A549 (cell line): Measurements from ENCODE around the gene KLK11. TPM values are rescaled to one million over a fixed set of nuclear protein-coding genes. Genes with fewer than 3 reads are reported as not detected.
A peak's percentile ranks its signal among the peaks of the same experiment; 100 is the strongest.

Experiments
- ATAC-seq, 2 experiments: fragments of 200-7000 bp in 1 of 2; fragments of >200 bp in 1 of 2; cut with Nextera tagmentation in 1 of 2; cut with Tn5 transposase in 1 of 2; 3 replicates each; pipeline versions ENCODE4 v1.8.0 to v1.9.1; 2018 to 2020; ENCODE audit warnings: mild to moderate bottlenecking in 1 of 2, moderate library complexity in 1 of 2
- CTCF ChIA-PET: fragments of 300-600 bp; sonication (Branson Sonifier 250); formaldehyde crosslinking; extraction: SDS; loops from one replicate; lab custom pipeline; 2021; ENCODE audit warnings: antibody characterized with exemption, inconsistent platforms; lab: Yijun Ruan, JAX
- POLR2A ChIA-PET: fragments of 350-600 bp; formaldehyde crosslinking; extraction: SDS; loops from one replicate; lab custom pipeline; 2021; ENCODE audit warnings: antibody characterized with exemption, inconsistent platforms; lab: Yijun Ruan, JAX
- DNase-seq, 2 experiments: peaks; one replicate each; pipeline versions ENCODE4 v3.0.0 to v3.0.0-alpha.2; 2011 to 2016; ENCODE audit warnings: low read depth in 1 of 2, low spot score in 1 of 2
- FAIRE-seq: peaks from 2 replicates; lab custom pipeline; 2011; peaks lifted over from hg19 to GRCh38; lab: Jason Lieb, UNC
- H3K27ac ChIP-seq, 2 experiments: fragments of >200 bp; sonication (Bioruptor Twin); formaldehyde crosslinking; 3 replicates each; pipeline ENCODE4 v1.5.1; 2016 to 2017
- H3K4me1 ChIP-seq: fragments of >200 bp; sonication (Bioruptor Twin); formaldehyde crosslinking; 3 replicates; pipeline ENCODE4 v1.6.1; 2016
- H3K4me2 ChIP-seq: fragments of >200 bp; sonication (Bioruptor Twin); formaldehyde crosslinking; 3 replicates; pipeline ENCODE4 v1.6.1; 2016
- H3K4me3 ChIP-seq: fragments of >200 bp; sonication (Bioruptor Twin); formaldehyde crosslinking; 3 replicates; pipeline ENCODE4 v1.5.1; 2016
- H3K9me3 ChIP-seq: fragments of >200 bp; sonication (Bioruptor Twin); formaldehyde crosslinking; 3 replicates; pipeline ENCODE4 v1.6.1; 2016
- CBX2 ChIP-seq: fragments of 200-600 bp; sonication (generic); IDR thresholded peaks from 2 replicates; pipeline ENCODE4 v1.6.1; 2016; ENCODE audit warnings: low read depth, mild to moderate bottlenecking, borderline replicate concordance
- CHD2 ChIP-seq: fragments of 150-350 bp; IDR thresholded peaks from 2 replicates; pipeline ENCODE4 v1.6.1; 2014; ENCODE audit warnings: low read length; ENCODE audit not compliant: partially characterized antibody
- CHD4 ChIP-seq: fragments of 200-600 bp; sonication (generic); IDR thresholded peaks from 2 replicates; pipeline ENCODE4 v1.6.1; 2016; ENCODE audit warnings: antibody characterized with exemption, mild to moderate bottlenecking, borderline replicate concordance
- EP300 ChIP-seq, 2 experiments: fragments of >200 bp; sonication (Bioruptor Twin); formaldehyde crosslinking; IDR thresholded peaks; 2 replicates in 1 of 2; 3 replicates in 1 of 2; pipeline ENCODE4 v1.6.1; 2016 to 2017
- HDAC2 ChIP-seq: fragments of 200-600 bp; sonication (generic); IDR thresholded peaks from 2 replicates; pipeline ENCODE4 v1.6.1; 2016
- HEYL ChIP-seq: fragments of 250-450 bp; sonication (Bioruptor Pico); IDR thresholded peaks from 2 replicates; pipeline ENCODE4 v1.8.0; 2021; ENCODE audit warnings: mild to moderate bottlenecking, moderate library complexity
- HOXB13 ChIP-seq: fragments of 250-450 bp; sonication (Bioruptor Pico); IDR thresholded peaks from 2 replicates; pipeline ENCODE4 v1.5.0; 2020; ENCODE audit warnings: low read depth, mild to moderate bottlenecking, moderate library complexity
- JUN ChIP-seq, 2 experiments: fragments of >200 bp; sonication (Bioruptor Twin); formaldehyde crosslinking; IDR thresholded peaks; 2 replicates in 1 of 2; 3 replicates in 1 of 2; pipeline ENCODE4 v1.6.1; 2016 to 2017
- JUNB ChIP-seq: fragments of >200 bp; sonication (Bioruptor Twin); formaldehyde crosslinking; IDR thresholded peaks from 2 replicates; pipeline ENCODE4 v1.6.1; 2016
- MAFK ChIP-seq: fragments of 450-650 bp; IDR thresholded peaks from 2 replicates; pipeline ENCODE4 v1.6.1; 2014; ENCODE audit not compliant: partially characterized antibody
- MYC ChIP-seq: IDR thresholded peaks from 2 replicates; pipeline ENCODE4 v1.6.1; 2012; ENCODE audit warnings: mild to moderate bottlenecking, inconsistent platforms, low read length, improper control_type of control experiment, borderline replicate concordance
- NPAS2 ChIP-seq: fragments of 250-450 bp; sonication (Bioruptor Pico); IDR thresholded peaks from 2 replicates; pipeline ENCODE4 v1.8.0; 2022; ENCODE audit warnings: mild to moderate bottlenecking, moderate library complexity, borderline replicate concordance
- RAD21 ChIP-seq, 2 experiments: fragments of >200 bp in 1 of 2; sonication (Bioruptor Twin) in 1 of 2; formaldehyde crosslinking in 1 of 2; IDR thresholded peaks in 1 of 2; conservative IDR thresholded peaks in 1 of 2; 2 replicates in 1 of 2; 3 replicates in 1 of 2; pipeline ENCODE4 v1.6.1; 2012 to 2018; ENCODE audit warnings: inconsistent platforms in 1 of 2
- RCOR1 ChIP-seq: fragments of 150-350 bp; IDR thresholded peaks from 2 replicates; pipeline ENCODE4 v1.6.1; 2014; ENCODE audit warnings: antibody characterized with exemption, low read length, low read depth
- RFX5 ChIP-seq: fragments of 450-650 bp; IDR thresholded peaks from 2 replicates; pipeline ENCODE4 v1.7.1; 2014; ENCODE audit warnings: antibody characterized with exemption, mild to moderate bottlenecking, moderate library complexity
- SMC3 ChIP-seq: fragments of >200 bp; sonication (Bioruptor Twin); formaldehyde crosslinking; IDR thresholded peaks from 3 replicates; pipeline ENCODE4 v1.6.1; 2018; ENCODE audit warnings: inconsistent platforms
- SREBF2 ChIP-seq: fragments of 450-650 bp; IDR thresholded peaks from 2 replicates; pipeline ENCODE4 v1.6.1; 2014; ENCODE audit warnings: mild to moderate bottlenecking, moderate library complexity
- TFCP2L1 ChIP-seq: fragments of 250-450 bp; sonication (Bioruptor Pico); IDR thresholded peaks from 2 replicates; pipeline ENCODE4 v1.5.0; 2021; ENCODE audit warnings: mild to moderate bottlenecking
- USF2 ChIP-seq: fragments of 450-650 bp; IDR thresholded peaks from 2 replicates; pipeline ENCODE4 v1.6.1; 2014; ENCODE audit warnings: antibody characterized with exemption
- ZFP36 ChIP-seq: fragments of 450-650 bp; IDR thresholded peaks from 2 replicates; pipeline ENCODE4 v1.6.1; 2014; ENCODE audit warnings: borderline replicate concordance; ENCODE audit not compliant: partially characterized antibody
- ZNF302 ChIP-seq: fragments of 250-450 bp; sonication (Bioruptor Pico); IDR thresholded peaks from 2 replicates; pipeline ENCODE4 v1.9.0; 2021; ENCODE audit warnings: inconsistent platforms, mild to moderate bottlenecking, moderate library complexity
- WGBS: methylation state at CpG from one replicate; pipeline ENCODE4 v1.1.6; 2017; ENCODE audit errors: missing lambda C conversion rate; 5-methylcytosine and 5-hydroxymethylcytosine counted together
- polyA plus RNA-seq, 4 experiments: library from polyadenylated mRNA; depleted of rRNA in 3 of 4; stranded (reverse); fragments of >200 nt; fragmentation: RNase III in 1 of 4; extraction: RNeasy Plus Mini Kit Qiagen cat#74134 plus additional on column Dnase treatment in 1 of 4; gene quantifications; 2 replicates in 3 of 4; 3 replicates in 1 of 4; pipeline ENCODE4 v1.2.3, GENCODE V29; 2011 to 2017
- TF ChIP-seq, protein P1 (sequence below): fragments of >200 bp; sonication (Bioruptor Twin); formaldehyde crosslinking; IDR thresholded peaks from 3 replicates; pipeline ENCODE4 v1.6.1; 2016

KLK11 gene
- polyA plus RNA-seq, 2 of the 4 experiments (the other 2 are of a cell fraction), result not detected

DNA sequence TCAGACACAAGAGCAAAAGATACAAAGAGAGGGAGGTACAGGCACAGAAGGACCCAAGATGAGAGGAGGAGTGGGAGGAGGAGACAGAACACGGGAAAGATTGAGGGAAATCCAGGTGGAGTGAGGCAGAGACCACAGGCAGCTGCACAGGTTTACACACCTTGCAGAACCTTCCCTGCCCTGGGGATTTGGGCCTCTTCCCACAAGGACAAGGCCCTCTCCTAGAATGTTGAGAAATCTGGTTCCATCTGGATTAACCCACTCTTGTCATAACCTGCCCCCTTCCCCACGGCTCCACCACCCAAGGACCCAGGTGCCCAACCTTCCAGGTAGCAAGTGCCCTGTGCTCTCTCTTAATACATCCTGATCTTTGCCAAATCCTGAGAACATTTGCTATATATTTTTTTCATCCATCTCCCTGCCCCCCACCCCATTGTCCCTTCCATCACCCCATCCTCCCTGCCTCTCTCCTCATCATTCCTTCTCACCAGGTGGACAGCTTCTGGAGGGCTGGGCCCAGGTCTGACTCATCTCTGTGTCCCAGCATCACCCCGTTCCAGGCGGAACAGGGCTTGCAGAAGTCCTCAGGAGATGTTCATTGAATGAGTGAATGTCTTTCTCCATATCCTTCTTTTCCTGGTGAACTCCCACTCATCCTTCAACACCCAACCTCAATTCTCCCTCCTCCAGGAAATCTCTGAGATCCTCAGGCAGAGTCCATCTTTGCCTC, 16.2 kb downstream of the KLK11 start:
- Histone ChIP-seq H3K4me3 (no peak overlapping the region), H3K27ac (no peak overlapping the region), H3K9me3 (no peaks in the 10 kb centered on the region)
- WGBS, result 9% methylated on average over 4 of the region's 4 CpGs
- CTCF ChIA-PET, result interaction anchor here (1.4 to 4.3 kb wide), 3 partner anchors 11 to 88 kb away, joined by 4 to 16 read pairs (median 7); no protein-coding TSS in a partner anchor
- DNase-seq, result no peak
- FAIRE-seq, result no peak
- ATAC-seq, result peak in 1 of 2 experiments; percentile 29; a peak in 2 of 6 replicates
- no peak for TF ChIP-seq MAFK
- no peak for TF ChIP-seq ZFP36
- TF ChIP-seq EP300 (IDR thresholded peaks at IDR 0.05), result no peak
- TF ChIP-seq, all 56 proteins: peak for 0
- POLR2A ChIA-PET, result no interaction called here
- H3K4me2 ChIP-seq, result no peak overlapping the region
- H3K4me1 ChIP-seq, result no peaks in the 10 kb centered on the region

- no peak for FAIRE-seq
- TF ChIP-seq EP300 (IDR thresholded peaks at IDR 0.05), result no peak
- TF ChIP-seq JUN (IDR thresholded peaks at IDR 0.05), result no peak
- TF ChIP-seq HDAC2, result no peak
- no peak for TF ChIP-seq RAD21 (conservative IDR thresholded peaks at IDR 0.05 in 1 of 2, IDR thresholded peaks at IDR 0.05 in 1 of 2)
- TF ChIP-seq RCOR1, result no peak
- TF ChIP-seq USF2, result no peak
- no peak for TF ChIP-seq HEYL (CRISPR knock-in tag)
- no peak for TF ChIP-seq RFX5
- TF ChIP-seq CBX2, result no peak
- no peak for TF ChIP-seq MAFK
- TF ChIP-seq HOXB13, result no peak
- TF ChIP-seq JUNB, result no peak
- no peak for TF ChIP-seq NPAS2 (CRISPR knock-in tag)
- no peak for DNase-seq
- H3K4me1 ChIP-seq, result no peaks in the 10 kb centered on the region
- H3K4me3 ChIP-seq, result no peak overlapping the region
- H3K9me3 ChIP-seq, result no peaks in the 10 kb centered on the region
- ATAC-seq, result 0 out of 6 replicates have a peak, but pooled peaks of 1 of the 2 experiments have one; percentile 6
- H3K27ac ChIP-seq, result no peak overlapping the region
- ChIA-PET CTCF (interaction anchor here (1.4 to 4.3 kb wide), 2 partner anchors 12 to 30 kb away, joined by 4 to 16 read pairs; no protein-coding TSS in a partner anchor), POLR2A (interaction anchor here (0.7 kb wide), 1 partner anchor 137 kb away, joined by 3 read pairs; no protein-coding TSS in a partner anchor)
- 24% methylated on average over 10 of the region's 19 CpGs for WGBS
- H3K4me2 ChIP-seq, result no peak overlapping the region
Measured at GRCh38 chr19:51009061-51009891, 17.1 kb downstream of the KLK11 start.

- Histone ChIP-seq H3K9me3 (no peaks in the 10 kb centered on the region), H3K4me3 (no peak overlapping the region), H3K27ac (no peak overlapping the region), H3K4me2 (no peak overlapping the region), H3K4me1 (no peaks in the 10 kb centered on the region; the same call in 2 of the 3 replicates)
- TF ChIP-seq CHD2, result no peak
- FAIRE-seq, result peak; percentile 54
- 33% methylated on average over 3 of the region's 3 CpGs for WGBS
- ChIA-PET POLR2A (no interaction called here), CTCF (no interaction called here)
- DNase-seq, result no peak
- no peak for ATAC-seq
Measured at GRCh38 chr19:51007488-51007887, 18.9 kb downstream of the KLK11 start.

GRCh38 chr19:51006406-51006805, 20.0 kb downstream of the KLK11 start:
- WGBS, result 6% methylated on average over 3 of the region's 8 CpGs

More at GRCh38 chr19:51006406-51006805, 20.0 kb downstream of the KLK11 start:
- FAIRE-seq, result no peak
- Histone ChIP-seq H3K27ac (no peak overlapping the region), H3K4me1 (peaks cover 6% of the 10 kb centered on the region; the same call in 2 of the 3 replicates), H3K4me2 (no peak overlapping the region), H3K9me3 (no peaks in the 10 kb centered on the region), H3K4me3 (no peak overlapping the region)
- CTCF ChIA-PET, result no interaction called here
- POLR2A ChIA-PET, result no interaction called here
- no peak for ATAC-seq
- TF ChIP-seq, protein P1, sequence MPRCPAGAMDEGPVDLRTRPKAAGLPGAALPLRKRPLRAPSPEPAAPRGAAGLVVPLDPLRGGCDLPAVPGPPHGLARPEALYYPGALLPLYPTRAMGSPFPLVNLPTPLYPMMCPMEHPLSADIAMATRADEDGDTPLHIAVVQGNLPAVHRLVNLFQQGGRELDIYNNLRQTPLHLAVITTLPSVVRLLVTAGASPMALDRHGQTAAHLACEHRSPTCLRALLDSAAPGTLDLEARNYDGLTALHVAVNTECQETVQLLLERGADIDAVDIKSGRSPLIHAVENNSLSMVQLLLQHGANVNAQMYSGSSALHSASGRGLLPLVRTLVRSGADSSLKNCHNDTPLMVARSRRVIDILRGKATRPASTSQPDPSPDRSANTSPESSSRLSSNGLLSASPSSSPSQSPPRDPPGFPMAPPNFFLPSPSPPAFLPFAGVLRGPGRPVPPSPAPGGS, result no peak
- TF ChIP-seq MYC, result no peak
- TF ChIP-seq JUN (IDR thresholded peaks at IDR 0.05), result no peak
- no peak for TF ChIP-seq ZNF302 (CRISPR knock-in tag)
- no peak for TF ChIP-seq NPAS2 (CRISPR knock-in tag)
- TF ChIP-seq CHD4, result no peak
- no peak for TF ChIP-seq SMC3
- no peak for TF ChIP-seq TFCP2L1 (CRISPR knock-in tag)
- no peak for TF ChIP-seq SREBF2
- TF ChIP-seq CHD2, result no peak
- no peak for DNase-seq
